NCI-H2029 treated with DMSO at 0.1 percent for 48 hours (cell line): ENCODE results near the gene CSMD2.

ENCODE experiments used
- DNase-seq: peaks from one replicate; lab custom pipeline; 2025; lab: John Stamatoyannopoulos, UW

CSMD2 gene

GRCh38 chr1:33601751-33602150 lies 563.3 kb downstream of the CSMD2 start:
- no peak for DNase-seq

- no peak for DNase-seq
These were observed 565.4 kb downstream of the CSMD2 start for GRCh38 chr1:33599516-33600115.

GRCh38 chr1:33588726-33589125 lies 576.3 kb downstream of the CSMD2 start:
- no peak for DNase-seq

GRCh38 chr1:33586795-33587194 lies 578.2 kb downstream of the CSMD2 start:
- no peak for DNase-seq

GRCh38 chr1:33586106-33586505 lies 578.9 kb downstream of the CSMD2 start:
- DNase-seq = no peak

- DNase-seq = no peak
These were observed 581.5 kb downstream of the CSMD2 start for GRCh38 chr1:33583567-33583966.

GRCh38 chr1:33578557-33579448 lies 586.2 kb downstream of the CSMD2 start:
- no peak for DNase-seq

- no peak for DNase-seq
These were observed 587.4 kb downstream of the CSMD2 start for GRCh38 chr1:33577663-33578062.

GRCh38 chr1:33576821-33577599 lies 588.0 kb downstream of the CSMD2 start:
- no peak for DNase-seq

GRCh38 chr1:33575324-33575879 lies 589.6 kb downstream of the CSMD2 start:
- no peak for DNase-seq

GRCh38 chr1:33573661-33574060 lies 591.4 kb downstream of the CSMD2 start:
- no peak for DNase-seq

- DNase-seq = no peak
These were observed 592.6 kb downstream of the CSMD2 start for GRCh38 chr1:33572387-33572786.

GRCh38 chr1:33569331-33569730 lies 595.7 kb downstream of the CSMD2 start:
- no peak for DNase-seq

- peak; percentile 68 for DNase-seq
These were observed 601.3 kb downstream of the CSMD2 start for GRCh38 chr1:33563699-33564098.

GRCh38 chr1:33562563-33562962 lies 602.5 kb downstream of the CSMD2 start:
- DNase-seq = no peak

- no peak for DNase-seq
These were observed 603.5 kb downstream of the CSMD2 start for GRCh38 chr1:33561576-33561975.

- DNase-seq = no peak
These were observed 604.4 kb downstream of the CSMD2 start for GRCh38 chr1:33560680-33561079.

- no peak for DNase-seq
These were observed 616.3 kb downstream of the CSMD2 start for GRCh38 chr1:33548721-33549120.

- no peak for DNase-seq
These were observed 616.7 kb downstream of the CSMD2 start for GRCh38 chr1:33548319-33548718.

GRCh38 chr1:33547576-33547975 lies 617.5 kb downstream of the CSMD2 start:
- DNase-seq = no peak

GRCh38 chr1:33541966-33542365 lies 623.1 kb downstream of the CSMD2 start:
- DNase-seq = no peak

GRCh38 chr1:33537885-33538284 lies 627.1 kb downstream of the CSMD2 start:
- DNase-seq = no peak
